ENCODE measurements around the gene CATSPERZ. TPM values are rescaled to one million over a fixed set of nuclear protein-coding genes. Genes with fewer than 3 reads are reported as not detected.
A peak's percentile ranks its signal among the peaks of the same experiment; 100 is the strongest.

CATSPERZ gene
- total and polyA plus RNA-seq, 9 of the 15 experiments (the other 6 are each of a cell fraction or from before 2014, with no cell fraction given), result 0.86 to 8.5 (median 3.5) TPM

- TF ChIP-seq YY1 (IDR thresholded peaks at IDR 0.05; ENCODE audit: borderline replicate concordance in 1 of 3, control insufficient read depth in 1 of 3, extremely low read depth in 1 of 3, insufficient read depth in 3 of 3, insufficient read length in 1 of 3, insufficient replicate concordance in 2 of 3, low read depth in 1 of 3, low read length in 2 of 3), result peak in 1 of 3 experiments; percentile 55
- peak; percentile 73 for TF ChIP-seq PHF20 (IDR thresholded peaks at IDR 0.05; ENCODE audit: partially characterized antibody)
- no peak for TF ChIP-seq ZNF75A (CRISPR knock-in tag; IDR thresholded peaks at IDR 0.05)
- TF ChIP-seq MTA3 (IDR thresholded peaks at IDR 0.05; ENCODE audit: borderline replicate concordance), result peak; percentile 80
- peak; percentile 87 for TF ChIP-seq HNRNPK (IDR thresholded peaks at IDR 0.05; ENCODE audit: low read depth, low read length, poor library complexity, severe bottlenecking)
- TF ChIP-seq ZNF592 (IDR thresholded peaks at IDR 0.05), result peak; percentile 88; the same call in 1 of the 2 replicates
- TF ChIP-seq ZFP36 (IDR thresholded peaks at IDR 0.05; ENCODE audit: low read depth, low read length, partially characterized antibody), result peak; percentile 12
- TF ChIP-seq EGR1 (conservative IDR thresholded peaks at IDR 0.05), result peak; percentile 37; the same call in 1 of the 2 replicates
- no peak for TF ChIP-seq ZBTB43 (CRISPR knock-in tag; IDR thresholded peaks at IDR 0.05)
- 0 out of 2 replicates have a peak, but pooled peaks have one; percentile 32 for TF ChIP-seq ZNF431 (CRISPR knock-in tag; IDR thresholded peaks at IDR 0.05)
- peak; percentile 57 to 96 (median 75) for TF ChIP-seq CTCF (IDR thresholded peaks at IDR 0.05 in 2 of 3, conservative IDR thresholded peaks at IDR 0.05 in 1 of 3; ENCODE audit: insufficient read depth in 2 of 3, low read depth in 1 of 3, low read length in 3 of 3)
- TF ChIP-seq ZNF12 (CRISPR knock-in tag; IDR thresholded peaks at IDR 0.05), result peak; percentile 76; the same call in 1 of the 2 replicates
- peak; percentile 91 for TF ChIP-seq CCNT2 (IDR thresholded peaks at IDR 0.05; ENCODE audit: borderline replicate concordance, extremely low read depth, insufficient read length, low read depth, low read length)
- peak; percentile 30; the same call in 1 of the 2 replicates for TF ChIP-seq ZNF384 (IDR thresholded peaks at IDR 0.05; ENCODE audit: low read depth, low read length)
- TF ChIP-seq SMC3 (conservative IDR thresholded peaks at IDR 0.05; ENCODE audit: insufficient read depth, low read depth, low read length), result 0 out of 2 replicates have a peak, but pooled peaks have one; percentile 13
- no peak; the same call in 1 of the 2 replicates for TF ChIP-seq CREB1 (IDR thresholded peaks at IDR 0.05)
- TF ChIP-seq CREB1 (CRISPR knock-in tag; IDR thresholded peaks at IDR 0.05), result 0 out of 2 replicates have a peak, but pooled peaks have one; percentile 30
Observed at GRCh38 chr11:64341851-64342791, 42.0 kb downstream of the CATSPERZ start (continued).
